Karpas-422 (cell line): Measurements from ENCODE around the gene ZSCAN10. TPM values are rescaled to one million over a fixed set of nuclear protein-coding genes. Genes with fewer than 3 reads are reported as not detected.
"Not testable (repeated sequence)": the region's sequence is repeated elsewhere in the genome, so short reads cannot be mapped to it uniquely, and the experiment has no call there.

Source experiments
- DNase-seq: peaks from one replicate; pipeline ENCODE4 v3.0.0-alpha.2; 2015
- H2AFZ ChIP-seq: fragments of 200-600 bp; sonication (generic); 2 replicates; pipeline ENCODE4 v1.6.1; 2014; ENCODE audit warnings: antibody characterized with exemption, low read length, mixed read lengths
- H3K27ac ChIP-seq: fragments of 200-600 bp; sonication (generic); 2 replicates; pipeline ENCODE4 v1.5.1; 2014; ENCODE audit warnings: mild to moderate bottlenecking, low read length, moderate library complexity
- H3K27me3 ChIP-seq: fragments of 200-600 bp; sonication (generic); 2 replicates; pipeline ENCODE4 v1.6.1; 2014; ENCODE audit warnings: low read length, mixed read lengths
- H3K36me3 ChIP-seq: fragments of 200-600 bp; sonication (generic); 2 replicates; pipeline ENCODE4 v1.6.1; 2014; ENCODE audit warnings: low read length, mixed read lengths; ENCODE audit not compliant: insufficient read depth
- H3K4me1 ChIP-seq: fragments of 200-600 bp; sonication (generic); 2 replicates; pipeline ENCODE4 v1.6.1; 2014; ENCODE audit warnings: mild to moderate bottlenecking, low read length, mixed read lengths
- H3K4me2 ChIP-seq: fragments of 200-600 bp; sonication (generic); 2 replicates; pipeline ENCODE4 v1.6.1; 2014; ENCODE audit warnings: low read length, low read depth, mild to moderate bottlenecking; ENCODE audit not compliant: poor library complexity, severe bottlenecking
- H3K4me3 ChIP-seq: fragments of 200-600 bp; sonication (generic); 2 replicates; pipeline ENCODE4 v1.5.1; 2014; ENCODE audit warnings: mild to moderate bottlenecking, antibody characterized with exemption, low read length, mixed read lengths
- H3K79me2 ChIP-seq: fragments of 200-600 bp; sonication (generic); 2 replicates; pipeline ENCODE4 v1.6.1; 2014; ENCODE audit warnings: mild to moderate bottlenecking, low read length, mixed read lengths
- H3K9ac ChIP-seq: fragments of 200-600 bp; sonication (generic); 2 replicates; pipeline ENCODE4 v1.6.0; 2014; ENCODE audit warnings: low read length
- H3K9me2 ChIP-seq: fragments of 200-600 bp; sonication (generic), shearing (Covaris generic); replicated peaks from 2 replicates; pipeline ENCODE4 v1.6.0; 2014; ENCODE audit warnings: mild to moderate bottlenecking, low read length, moderate library complexity; ENCODE audit not compliant: insufficient read depth
- H3K9me3 ChIP-seq: fragments of 300-700, 200-600 bp; sonication (generic); 2 replicates; pipeline ENCODE4 v1.6.1; 2014; ENCODE audit warnings: low read length, mixed read lengths
- H4K20me1 ChIP-seq: fragments of 200-600 bp; sonication (generic); 2 replicates; pipeline ENCODE4 v1.6.1; 2014; ENCODE audit warnings: mild to moderate bottlenecking, antibody characterized with exemption, low read length, low read depth; ENCODE audit not compliant: insufficient read depth
- total RNA-seq: library from RNA; depleted of rRNA; stranded (reverse); fragments of >200 nt; shearing (Covaris generic); gene quantifications from 2 replicates; pipeline ENCODE4 v1.2.3, GENCODE V29; 2014; ENCODE audit warnings: low replicate concordance

The ZSCAN10 gene
- total RNA-seq, 1 experiment from 2014 or later, result not detected

DNA sequence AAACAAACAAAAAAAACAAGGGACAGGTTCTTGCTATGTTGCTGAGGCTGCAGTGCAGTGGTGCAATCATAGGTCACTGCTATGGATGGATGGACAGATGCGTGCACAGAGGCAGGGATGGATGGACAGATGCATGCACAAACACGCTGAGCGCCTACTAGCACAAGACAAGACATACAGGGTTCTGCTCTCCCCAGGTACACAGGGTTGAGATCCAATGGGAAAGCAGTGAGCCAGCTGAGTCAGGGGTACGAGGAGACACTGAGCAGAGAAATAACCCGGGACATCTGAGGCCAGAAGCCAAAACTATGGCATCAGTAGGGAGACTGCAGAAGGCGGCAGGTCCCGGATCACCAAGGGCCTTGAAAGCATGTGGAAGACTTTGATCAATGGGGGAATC, 27.4 kb downstream of the ZSCAN10 start:
- Histone ChIP-seq H3K9me3 (no peaks in the 10 kb centered on the region), H3K9me2 (no peaks in the 10 kb centered on the region), H3K36me3 (no peaks in the 10 kb centered on the region), H3K4me1 (peaks cover 4% of the 10 kb centered on the region), H3K4me2 (no peak overlapping the region), H3K9ac (no peak overlapping the region), H3K27ac (no peak overlapping the region), H4K20me1 (no peaks in the 10 kb centered on the region), H3K27me3 (no peaks in the 10 kb centered on the region), H3K79me2 (no peaks in the 10 kb centered on the region), H3K4me3 (no peak overlapping the region), H2AFZ (no peak overlapping the region)
- DNase-seq, result no peak

DNA sequence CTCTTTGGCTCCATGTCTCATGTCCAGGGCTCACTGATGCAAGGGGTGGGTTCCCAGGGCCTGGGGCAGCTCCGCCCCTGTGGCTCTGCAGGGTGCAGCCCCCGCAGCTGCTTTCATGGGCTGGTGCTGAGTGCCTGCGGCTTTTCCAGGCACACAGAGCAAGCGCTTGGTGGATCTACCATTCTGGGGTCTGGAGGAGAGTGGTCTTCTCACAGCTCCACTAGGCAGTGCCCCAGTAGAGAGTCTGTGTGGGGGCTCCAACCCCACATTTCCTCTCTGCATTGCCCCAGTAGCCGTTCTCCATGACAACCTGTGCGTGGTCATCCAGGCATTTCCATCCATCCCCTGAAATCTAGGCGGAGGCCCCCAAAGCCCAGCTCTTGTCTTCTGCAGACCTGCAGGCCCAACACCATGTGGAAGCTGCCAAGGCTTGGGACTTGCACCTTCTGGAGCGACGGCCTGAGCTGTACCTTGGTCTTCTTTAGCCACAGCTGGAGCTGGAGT, 28.4 kb downstream of the ZSCAN10 start:
- no peak overlapping the region for H3K4me2 ChIP-seq
- H3K36me3 ChIP-seq, result no peaks in the 10 kb centered on the region
- peaks cover 4% of the 10 kb centered on the region for H3K4me1 ChIP-seq
- no peaks in the 10 kb centered on the region for H3K9me3 ChIP-seq
- H3K27ac ChIP-seq, result no peak overlapping the region
- DNase-seq, result no peak
- H4K20me1 ChIP-seq, result no peaks in the 10 kb centered on the region
- no peak overlapping the region for H2AFZ ChIP-seq
- H3K27me3 ChIP-seq, result no peaks in the 10 kb centered on the region
- H3K79me2 ChIP-seq, result no peaks in the 10 kb centered on the region
- H3K9ac ChIP-seq, result no peak overlapping the region
- no peak overlapping the region for H3K4me3 ChIP-seq
- H3K9me2 ChIP-seq, result no peaks in the 10 kb centered on the region

DNA sequence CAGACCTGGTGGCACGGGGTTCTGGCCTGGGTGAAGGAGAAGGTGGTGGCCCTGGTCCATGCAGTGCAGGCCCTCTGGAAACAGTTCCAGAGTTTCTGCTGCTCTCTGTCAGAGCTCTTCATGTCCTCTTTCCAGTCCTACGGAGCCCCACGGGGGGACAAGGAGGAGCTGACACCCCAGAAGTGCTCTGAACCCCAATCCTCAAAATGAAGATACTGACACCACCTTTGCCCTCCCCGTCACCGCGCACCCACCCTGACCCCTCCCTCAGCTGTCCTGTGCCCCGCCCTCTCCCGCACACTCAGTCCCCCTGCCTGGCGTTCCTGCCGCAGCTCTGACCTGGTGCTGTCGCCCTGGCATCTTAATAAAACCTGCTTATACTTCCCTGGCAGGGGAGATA, 29.9 kb downstream of the ZSCAN10 start:
- H3K4me3 ChIP-seq, DNase-seq, H3K9me3 ChIP-seq, H3K79me2 ChIP-seq, H3K9ac ChIP-seq, H3K36me3 ChIP-seq, H4K20me1 ChIP-seq, H2AFZ ChIP-seq, H3K27me3 ChIP-seq, H3K4me1 ChIP-seq, H3K27ac ChIP-seq, H3K9me2 ChIP-seq, H3K4me2 ChIP-seq: not testable (repeated sequence)

DNA sequence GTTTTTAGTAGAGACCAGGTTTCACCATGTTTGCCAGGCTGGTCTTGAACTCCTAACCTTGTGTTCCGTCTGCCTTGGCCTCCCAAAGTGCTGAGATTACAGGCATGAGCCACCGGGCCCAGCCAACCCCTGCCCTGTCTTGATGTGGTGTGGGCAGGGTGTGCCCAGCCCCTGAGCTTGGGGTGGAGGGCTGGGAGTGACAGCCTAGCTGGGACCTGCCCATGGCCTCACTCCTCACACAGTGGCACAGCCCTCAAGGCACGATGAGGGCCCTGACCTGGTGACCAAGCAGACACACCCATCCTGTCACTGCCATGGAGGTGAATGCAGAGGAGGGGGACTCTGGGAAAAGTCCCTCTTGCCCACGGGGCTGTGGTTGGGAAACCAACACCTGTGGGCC, 30.6 kb downstream of the ZSCAN10 start:
- no peak for DNase-seq
- H3K36me3 ChIP-seq, result no peaks in the 10 kb centered on the region
- H3K27me3 ChIP-seq, result no peaks in the 10 kb centered on the region
- no peak overlapping the region for H3K27ac ChIP-seq
- no peak overlapping the region for H3K4me2 ChIP-seq
- no peaks in the 10 kb centered on the region for H3K4me1 ChIP-seq
- no peak overlapping the region for H3K9ac ChIP-seq
- no peaks in the 10 kb centered on the region for H3K9me3 ChIP-seq
- no peak overlapping the region for H3K4me3 ChIP-seq
- H2AFZ ChIP-seq, result no peak overlapping the region
- H3K9me2 ChIP-seq, result no peaks in the 10 kb centered on the region
- no peaks in the 10 kb centered on the region for H4K20me1 ChIP-seq
- no peaks in the 10 kb centered on the region for H3K79me2 ChIP-seq

DNA sequence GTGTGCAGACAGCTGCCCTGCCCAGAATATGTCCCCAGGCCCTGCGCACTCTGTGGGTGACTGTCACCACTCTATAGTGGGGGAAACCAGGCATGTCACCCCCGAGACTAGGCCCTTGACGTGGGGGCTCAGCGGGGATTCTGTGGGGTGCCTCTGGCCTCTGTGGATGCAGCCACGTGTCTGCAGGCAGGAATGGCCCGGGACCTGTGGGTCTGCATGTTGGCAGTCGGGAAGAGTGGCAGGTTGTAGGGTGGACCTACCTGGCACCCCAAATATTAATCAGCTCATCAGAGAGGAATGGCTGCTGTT, 32.7 kb downstream of the ZSCAN10 start:
- Histone ChIP-seq H3K27me3 (no peaks in the 10 kb centered on the region), H3K9me2 (no peaks in the 10 kb centered on the region), H3K4me2 (no peak overlapping the region), H2AFZ (no peak overlapping the region), H3K4me1 (no peaks in the 10 kb centered on the region), H3K27ac (no peak overlapping the region), H3K4me3 (no peak overlapping the region), H3K9me3 (no peaks in the 10 kb centered on the region), H3K79me2 (no peaks in the 10 kb centered on the region), H3K9ac (no peak overlapping the region), H3K36me3 (no peaks in the 10 kb centered on the region), H4K20me1 (no peaks in the 10 kb centered on the region)
- DNase-seq, result no peak

DNA sequence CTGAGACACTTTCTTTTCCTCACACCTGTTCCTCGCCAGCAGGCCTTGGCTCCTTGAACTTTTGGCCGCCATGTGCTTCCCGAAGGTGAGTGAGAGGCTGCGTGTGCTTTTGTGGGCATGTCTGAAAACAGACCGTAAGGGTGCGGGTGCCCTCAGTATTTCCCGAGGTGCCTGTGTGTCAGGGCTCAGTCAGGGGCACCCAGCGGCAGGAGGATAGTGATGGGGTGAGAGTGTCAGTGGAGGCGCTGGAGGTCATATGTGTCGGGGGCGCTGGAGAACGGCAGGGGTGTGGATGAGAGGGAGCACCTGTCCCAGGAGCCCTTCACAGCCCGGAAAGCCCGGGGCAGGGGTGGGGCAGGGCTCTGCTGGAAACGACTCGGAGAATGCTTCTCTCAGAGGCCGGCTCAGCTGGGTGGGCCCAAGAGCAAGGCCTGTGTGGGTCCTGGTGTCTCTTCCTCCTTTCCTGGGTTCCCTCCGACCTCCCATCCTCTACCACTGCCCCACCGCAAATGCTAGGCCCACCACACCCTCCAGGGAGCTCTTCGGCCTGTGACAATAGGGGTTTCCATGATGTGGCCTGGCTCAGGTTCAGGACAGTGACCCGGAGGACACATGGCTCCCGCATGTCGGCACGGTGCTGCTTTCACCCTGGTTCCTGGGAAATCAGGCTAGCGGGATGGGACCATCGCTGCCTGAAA, 33.2 kb downstream of the ZSCAN10 start:
- Histone ChIP-seq H3K9ac (no peak overlapping the region), H3K9me2 (no peaks in the 10 kb centered on the region), H3K4me1 (no peaks in the 10 kb centered on the region), H3K4me2 (no peak overlapping the region), H3K79me2 (no peaks in the 10 kb centered on the region), H3K27ac (no peak overlapping the region), H3K27me3 (no peaks in the 10 kb centered on the region), H4K20me1 (no peaks in the 10 kb centered on the region), H3K9me3 (no peaks in the 10 kb centered on the region), H3K4me3 (no peak overlapping the region), H3K36me3 (no peaks in the 10 kb centered on the region), H2AFZ (no peak overlapping the region)
- no peak for DNase-seq

DNA sequence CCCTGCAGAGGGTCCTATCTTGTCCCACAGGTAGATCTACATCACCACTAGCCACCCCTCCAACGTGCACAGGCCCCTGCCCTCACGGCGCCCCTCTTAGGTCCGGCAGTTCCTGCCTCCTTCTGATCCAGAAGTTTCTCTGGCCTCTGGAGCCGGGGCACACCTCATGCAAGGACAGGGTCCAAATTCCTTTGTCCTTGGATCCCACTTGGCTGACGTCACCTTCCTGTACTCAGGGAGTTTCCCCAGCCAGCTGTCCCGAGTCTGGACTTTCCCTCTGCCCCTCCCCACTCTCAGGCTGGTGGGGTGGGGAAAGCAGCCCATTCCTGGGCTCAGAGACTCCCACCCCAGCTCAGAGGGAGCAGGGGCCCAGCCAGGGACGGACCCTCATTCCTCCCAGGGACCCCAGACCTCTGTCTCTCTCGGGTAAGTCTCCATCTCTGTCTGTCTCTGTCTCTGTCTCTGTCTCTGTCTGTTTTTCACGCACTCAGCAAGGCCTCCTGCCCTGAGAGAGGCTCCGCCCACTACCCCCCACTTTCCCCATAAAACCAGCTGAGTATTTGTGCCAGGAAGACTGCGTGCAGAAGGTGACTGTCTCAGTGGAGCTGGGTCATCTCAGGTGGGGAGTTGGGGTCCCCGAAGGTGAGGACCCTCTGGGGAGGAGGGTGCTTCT, 33.9 kb downstream of the ZSCAN10 start, which contains the start of gene IL32:
IL32 (plus strand) TSS at position 572 of the 673 bp plus-strand sequence. CDS start 172 bp downstream, outside the sequence.
- H3K4me3 ChIP-seq, result no peak within 1 kb of the TSS
- no peaks in the 10 kb centered on the region for H3K9me3 ChIP-seq
- H3K9ac ChIP-seq, result no peak within 1 kb of the TSS
- H2AFZ ChIP-seq, result no peak within 1 kb of the TSS
- H4K20me1 ChIP-seq, result no peaks in the 10 kb centered on the region
- no peaks in the 10 kb centered on the region for H3K36me3 ChIP-seq
- no peaks in the 10 kb centered on the region for H3K9me2 ChIP-seq
- H3K27me3 ChIP-seq, result no peaks in the 10 kb centered on the region
- H3K4me2 ChIP-seq, result no peak within 1 kb of the TSS
- H3K4me1 ChIP-seq, result no peaks in the 10 kb centered on the region
- H3K27ac ChIP-seq, result no peak within 1 kb of the TSS
- DNase-seq, result no peak
- H3K79me2 ChIP-seq, result no peaks in the 10 kb centered on the region

DNA sequence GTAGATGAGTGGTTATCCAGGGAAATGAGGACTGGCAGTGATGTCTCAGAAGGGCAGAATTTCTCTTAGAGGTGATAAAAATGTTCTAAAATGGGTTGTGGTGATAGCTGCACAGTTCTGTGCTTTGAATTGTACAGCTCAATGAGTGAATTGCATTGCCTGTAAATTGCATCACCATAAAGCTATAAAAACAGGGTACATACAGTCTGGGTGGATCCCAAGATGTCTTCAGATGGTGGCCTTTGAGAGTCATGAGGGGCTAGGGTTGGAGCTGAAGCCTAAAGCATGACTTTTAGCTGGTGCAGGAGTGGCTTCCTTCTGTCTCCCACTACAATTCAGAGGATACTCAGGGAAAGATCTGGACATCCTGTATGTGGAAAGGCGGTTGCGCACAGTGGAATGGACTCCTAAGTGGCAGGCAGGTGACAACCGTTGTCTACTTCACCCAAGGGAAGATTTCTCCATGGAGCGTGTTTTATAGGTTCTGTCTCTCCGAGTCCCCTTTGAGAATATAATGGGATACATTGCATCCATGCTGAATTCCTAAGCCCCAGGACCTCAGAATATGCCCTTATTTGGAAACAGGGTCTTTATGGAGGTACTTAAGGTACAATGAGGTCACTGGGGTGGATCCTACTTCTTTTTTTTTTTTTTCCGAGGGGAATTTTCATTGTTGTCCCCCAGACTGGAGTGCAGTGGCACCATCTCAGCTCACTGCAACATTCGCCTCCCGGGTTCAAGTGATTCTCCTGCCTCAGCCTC, 35.3 kb downstream of the ZSCAN10 start:
- H3K9me3 ChIP-seq, result no peaks in the 10 kb centered on the region
- H3K79me2 ChIP-seq, result no peaks in the 10 kb centered on the region
- no peaks in the 10 kb centered on the region for H4K20me1 ChIP-seq
- no peak overlapping the region for H3K27ac ChIP-seq
- peaks cover 5% of the 10 kb centered on the region for H3K4me1 ChIP-seq
- H3K4me2 ChIP-seq, result no peak overlapping the region
- H3K9ac ChIP-seq, result no peak overlapping the region
- DNase-seq, result no peak
- no peaks in the 10 kb centered on the region for H3K9me2 ChIP-seq
- no peaks in the 10 kb centered on the region for H3K27me3 ChIP-seq
- no peak overlapping the region for H3K4me3 ChIP-seq
- H2AFZ ChIP-seq, result no peak overlapping the region
- H3K36me3 ChIP-seq, result no peaks in the 10 kb centered on the region
